ENCODE data around the gene CTXN2. TPM values are rescaled to one million over a fixed set of nuclear protein-coding genes. Genes with fewer than 3 reads are reported as not detected.

Gene CTXN2
- total RNA-seq, 2 experiments from 2014 or later, result not detected

DNA sequence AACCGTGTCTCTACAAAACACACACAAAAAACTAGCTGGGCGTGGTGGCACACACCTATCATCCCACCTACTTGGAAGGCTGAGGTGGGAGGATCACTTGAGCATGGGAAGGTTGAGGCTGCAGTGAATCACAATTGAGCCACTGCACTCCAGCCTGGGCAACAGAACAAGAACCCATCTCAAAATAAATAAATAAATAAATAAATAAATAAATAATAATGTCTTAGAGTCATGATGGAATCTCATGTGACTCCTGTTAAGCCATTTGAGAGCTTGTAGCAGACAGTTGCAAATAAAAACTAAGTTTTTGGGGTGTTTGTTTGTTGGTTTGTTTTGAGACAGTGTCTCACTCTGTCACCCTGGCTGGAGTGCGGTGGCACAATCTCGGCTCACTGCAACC lies 47.9 kb downstream of the CTXN2 start:
- peaks cover 2% of the 10 kb centered on the region for H3K27me3 Mint-ChIP-seq
- no peak overlapping the region for H3K27ac Mint-ChIP-seq
- ChIA-PET POLR2A (no interaction called here), CTCF (no interaction called here)
- H3K9me3 Mint-ChIP-seq, result no peaks in the 10 kb centered on the region
- DNase-seq, result no peak
- no peaks in the 10 kb centered on the region for H3K4me1 Mint-ChIP-seq
- no peak overlapping the region for H3K4me3 Mint-ChIP-seq
- no peaks in the 10 kb centered on the region for H3K36me3 Mint-ChIP-seq (ENCODE audit: low read depth)

DNA sequence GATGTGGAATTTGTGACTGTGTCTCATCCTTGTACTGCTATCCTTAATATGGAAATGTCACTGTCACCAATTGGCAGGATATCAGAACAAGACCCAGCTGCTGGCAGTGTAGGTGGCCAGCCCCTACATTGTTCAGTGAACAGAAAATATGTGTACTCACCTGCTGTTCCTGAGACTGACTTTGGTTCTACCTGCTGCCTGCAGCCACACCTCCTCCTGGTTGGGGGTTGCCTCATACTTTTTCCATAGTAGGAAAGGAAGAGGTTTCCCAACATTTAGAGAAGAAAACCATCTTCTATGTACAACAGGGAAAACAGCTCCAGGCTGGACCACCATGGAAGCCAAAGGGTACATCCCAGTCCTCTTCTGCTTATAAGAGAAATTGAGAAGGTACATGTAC lies 50.5 kb downstream of the CTXN2 start:
- Mint-ChIP-seq H3K4me1 (no peaks in the 10 kb centered on the region), H3K36me3 (ENCODE audit: low read depth) (no peaks in the 10 kb centered on the region), H3K27ac (no peak overlapping the region), H3K27me3 (no peaks in the 10 kb centered on the region), H3K4me3 (no peak overlapping the region), H3K9me3 (no peaks in the 10 kb centered on the region)
- POLR2A ChIA-PET, result no interaction called here
- DNase-seq, result no peak
- CTCF ChIA-PET, result interaction anchor here (1.4 kb wide), 1 partner anchor 44 kb away, joined by 3 read pairs; no protein-coding TSS in a partner anchor

DNA sequence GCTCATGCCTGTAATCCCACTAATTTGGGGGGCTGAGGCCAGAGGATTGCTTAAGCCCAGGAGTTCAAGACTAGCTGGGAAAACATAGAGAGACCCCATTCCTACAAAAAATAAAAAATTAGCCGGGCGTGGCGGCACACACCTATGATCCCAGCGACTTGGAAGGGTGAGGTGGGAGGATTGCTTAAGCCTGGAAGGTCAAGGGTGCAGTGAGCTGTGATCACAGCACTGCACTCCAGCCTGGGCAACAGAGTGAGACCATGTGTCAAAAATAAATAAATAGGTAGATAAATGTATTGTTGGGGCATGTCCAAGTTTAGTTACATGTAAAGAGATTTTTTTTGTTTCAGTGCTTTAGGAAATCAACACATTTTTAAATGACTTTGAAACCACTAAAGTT lies 51.1 kb downstream of the CTXN2 start:
- no peaks in the 10 kb centered on the region for H3K4me1 Mint-ChIP-seq
- DNase-seq, result no peak
- no peak overlapping the region for H3K4me3 Mint-ChIP-seq
- CTCF ChIA-PET, result interaction anchor here (1.4 kb wide), 1 partner anchor 44 kb away, joined by 3 read pairs; no protein-coding TSS in a partner anchor
- no peaks in the 10 kb centered on the region for H3K9me3 Mint-ChIP-seq
- H3K27ac Mint-ChIP-seq, result no peak overlapping the region
- H3K36me3 Mint-ChIP-seq (ENCODE audit: low read depth), result no peaks in the 10 kb centered on the region
- no peaks in the 10 kb centered on the region for H3K27me3 Mint-ChIP-seq
- POLR2A ChIA-PET, result no interaction called here

DNA sequence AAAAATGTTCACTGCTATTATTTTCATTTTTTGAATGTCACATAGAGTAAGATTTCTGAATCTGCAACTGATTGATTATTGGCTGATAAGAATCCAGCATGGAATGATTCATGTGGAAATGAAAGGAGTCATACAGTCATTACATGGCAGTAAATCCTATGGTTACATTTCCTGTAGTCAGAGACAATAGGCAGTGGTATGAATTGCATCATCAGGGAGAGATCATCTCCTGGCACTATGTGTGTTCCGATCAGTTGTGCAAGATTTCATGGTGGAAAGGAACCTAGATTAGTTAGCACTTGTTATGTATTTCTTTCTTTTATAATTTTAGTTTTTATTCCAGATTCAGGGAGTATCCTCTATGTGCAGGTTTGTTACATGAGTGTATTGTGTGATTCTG lies 53.5 kb downstream of the CTXN2 start:
- DNase-seq, result no peak
- CTCF ChIA-PET, result no interaction called here
- H3K9me3 Mint-ChIP-seq, result no peaks in the 10 kb centered on the region
- no peaks in the 10 kb centered on the region for H3K4me1 Mint-ChIP-seq
- POLR2A ChIA-PET, result no interaction called here
- H3K4me3 Mint-ChIP-seq, result no peak overlapping the region
- no peak overlapping the region for H3K27ac Mint-ChIP-seq
- peaks cover 2% of the 10 kb centered on the region for H3K27me3 Mint-ChIP-seq
- H3K36me3 Mint-ChIP-seq (ENCODE audit: low read depth), result no peaks in the 10 kb centered on the region

DNA sequence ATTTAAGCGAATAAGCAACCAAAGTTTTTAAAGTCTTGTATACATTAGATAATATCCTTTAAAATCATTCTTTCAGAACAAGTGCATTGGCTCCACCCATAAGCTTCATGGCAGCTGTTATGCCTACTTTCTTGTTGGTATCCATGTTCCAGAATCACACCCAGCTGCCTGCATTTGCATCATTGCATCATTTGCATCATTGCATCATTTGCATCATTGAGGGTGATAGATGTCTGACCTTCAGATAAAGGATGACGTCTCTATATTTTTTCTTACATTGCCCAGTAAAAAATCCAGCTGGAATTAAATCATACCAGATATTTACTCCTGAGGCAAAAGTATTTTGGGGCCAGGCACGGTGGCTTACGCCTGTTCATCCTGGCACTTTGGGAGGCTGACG lies 56.9 kb downstream of the CTXN2 start:
- POLR2A ChIA-PET, result no interaction called here
- no peak overlapping the region for H3K27ac Mint-ChIP-seq
- no peaks in the 10 kb centered on the region for H3K9me3 Mint-ChIP-seq
- H3K36me3 Mint-ChIP-seq (ENCODE audit: low read depth), result no peaks in the 10 kb centered on the region
- no peaks in the 10 kb centered on the region for H3K4me1 Mint-ChIP-seq
- CTCF ChIA-PET, result no interaction called here
- H3K4me3 Mint-ChIP-seq, result no peak overlapping the region
- H3K27me3 Mint-ChIP-seq, result peaks cover 4% of the 10 kb centered on the region
- DNase-seq, result no peak

DNA sequence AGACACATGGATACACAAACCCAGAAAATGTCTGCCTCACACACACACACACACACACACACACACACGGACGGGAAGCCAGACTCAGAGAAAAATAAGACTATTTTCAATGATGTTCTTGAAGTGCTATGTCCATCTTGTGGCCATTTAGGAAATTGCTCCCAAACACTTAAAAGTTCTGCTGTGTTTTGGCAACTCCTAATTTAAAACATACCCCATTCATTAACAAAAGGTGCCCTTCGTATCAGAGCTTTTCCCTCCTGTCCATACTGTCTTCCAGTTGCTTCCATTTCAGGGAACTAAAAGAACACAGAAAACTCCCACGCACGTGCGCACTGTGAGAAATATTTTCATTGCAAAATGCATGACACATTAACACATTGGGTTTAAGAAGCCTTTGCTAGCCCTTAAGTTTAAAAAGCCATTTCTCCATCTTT lies 59.2 kb downstream of the CTXN2 start:
- Mint-ChIP-seq H3K4me3 (no peak overlapping the region), H3K36me3 (ENCODE audit: low read depth) (no peaks in the 10 kb centered on the region), H3K4me1 (no peaks in the 10 kb centered on the region), H3K9me3 (no peaks in the 10 kb centered on the region), H3K27ac (no peak overlapping the region), H3K27me3 (peaks cover 4% of the 10 kb centered on the region)
- POLR2A ChIA-PET, result no interaction called here
- CTCF ChIA-PET, result interaction anchor here (1.0 to 1.4 kb wide), 2 partner anchors 10 to 1051 kb away, joined by 3 to 4 read pairs; no protein-coding TSS in a partner anchor
- peak; percentile 18 for DNase-seq

- DNase-seq, result no peak
- H3K27ac Mint-ChIP-seq, result no peak overlapping the region
- no peaks in the 10 kb centered on the region for H3K4me1 Mint-ChIP-seq
- peaks cover 4% of the 10 kb centered on the region for H3K27me3 Mint-ChIP-seq
- no peak overlapping the region for H3K4me3 Mint-ChIP-seq
- ChIA-PET POLR2A (no interaction called here), CTCF (interaction anchor here (0.6 kb wide), 1 partner anchor 73 kb away, joined by 4 read pairs; no protein-coding TSS in a partner anchor)
- no peaks in the 10 kb centered on the region for H3K36me3 Mint-ChIP-seq (ENCODE audit: low read depth)
- no peaks in the 10 kb centered on the region for H3K9me3 Mint-ChIP-seq
Measured at GRCh38 chr15:48253172-48253571, 61.7 kb downstream of the CTXN2 start.

Other genes starting within 250 kb of the CTXN2 start
- gene SLC24A5, start 70.7 kb upstream of the CTXN2 start, total RNA-seq, result not detected
- 10 to 100 TPM; 26.4 to 27.1 TPM for gene MYEF2, start 13.4 kb upstream of the CTXN2 start, total RNA-seq
- not detected for gene SLC12A1, start 14.6 kb downstream of the CTXN2 start, total RNA-seq
- 100 to 1,000 TPM; 267 to 282 TPM for gene DUT, start 139.8 kb downstream of the CTXN2 start, total RNA-seq